ENCODE results near the gene E4F1.

Gene E4F1

GRCh38 chr16:2207872-2208271 is 15.5 kb upstream of the E4F1 start:
- no peak for DNase-seq

- DNase-seq: no peak
Observed at GRCh38 chr16:2208308-2208707, 15.1 kb upstream of the E4F1 start.

DNA sequence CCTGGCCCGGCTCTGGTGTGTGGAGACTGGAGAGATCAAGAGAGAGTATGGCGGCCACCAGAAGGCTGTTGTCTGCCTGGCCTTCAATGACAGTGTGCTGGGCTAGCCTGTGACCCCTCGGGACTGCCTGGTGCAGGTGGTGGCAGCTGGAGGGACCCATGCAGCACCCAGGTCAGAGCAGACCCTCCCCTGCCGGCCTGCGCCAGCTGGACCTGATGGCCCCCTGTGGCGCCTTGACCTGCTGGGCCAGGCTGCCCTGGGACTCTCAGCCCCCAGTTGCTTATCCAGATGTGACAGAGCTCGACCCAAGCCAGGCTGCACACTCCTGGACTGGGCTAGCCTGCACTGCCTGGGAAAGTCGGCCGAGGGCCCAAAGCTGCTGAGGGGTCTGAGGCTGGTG is 14.6 kb upstream of the E4F1 start:
- no peak for DNase-seq

- no peak for DNase-seq
Observed at GRCh38 chr16:2209258-2210008, 14.0 kb upstream of the E4F1 start.

DNA sequence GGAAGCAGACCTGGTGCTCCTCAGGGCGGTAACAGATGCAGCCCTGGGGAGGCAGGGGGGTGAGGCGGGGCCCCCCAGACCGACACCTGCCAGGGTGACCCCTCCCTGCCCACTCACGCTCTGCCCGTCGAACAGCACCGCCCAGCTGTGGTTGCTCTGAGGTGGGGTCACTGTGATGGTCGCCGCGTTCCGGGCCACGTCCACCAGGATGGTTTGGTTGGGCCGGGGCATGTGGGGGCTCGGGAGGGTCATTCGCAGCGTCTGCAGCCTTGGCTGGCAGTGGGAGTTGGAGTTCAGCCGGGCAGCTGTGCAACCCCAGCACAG is 13.4 kb upstream of the E4F1 start:
- no peak for DNase-seq

GRCh38 chr16:2210386-2211365 is 12.7 kb upstream of the E4F1 start, which contains the start of gene BRICD5:
Gene BRICD5 (minus strand): TSS chr16:2210863. CDS start chr16:2210833, 30 bp downstream.
- no peak for DNase-seq

DNA sequence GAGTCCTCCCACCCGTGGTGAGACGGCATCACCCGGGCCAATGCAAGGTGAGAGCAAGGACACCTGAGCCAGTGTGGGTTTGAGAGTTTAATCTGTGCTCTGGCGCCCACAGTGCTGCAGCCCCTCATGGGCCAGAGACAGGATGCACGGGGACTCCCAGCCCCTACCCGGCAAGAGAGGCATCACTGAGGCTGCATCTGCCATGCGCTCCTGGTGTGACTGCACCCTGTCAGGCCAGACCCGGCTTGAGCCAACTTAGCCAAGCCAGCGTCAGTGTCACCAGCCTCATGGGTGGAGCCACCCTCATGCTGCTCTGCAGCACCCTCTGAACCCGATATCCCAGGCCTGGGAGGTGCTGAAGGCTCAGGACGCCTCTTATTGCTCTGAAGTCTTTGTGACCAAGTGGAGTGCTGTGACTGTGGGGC is 11.5 kb upstream of the E4F1 start:
- DNase-seq: no peak

DNA sequence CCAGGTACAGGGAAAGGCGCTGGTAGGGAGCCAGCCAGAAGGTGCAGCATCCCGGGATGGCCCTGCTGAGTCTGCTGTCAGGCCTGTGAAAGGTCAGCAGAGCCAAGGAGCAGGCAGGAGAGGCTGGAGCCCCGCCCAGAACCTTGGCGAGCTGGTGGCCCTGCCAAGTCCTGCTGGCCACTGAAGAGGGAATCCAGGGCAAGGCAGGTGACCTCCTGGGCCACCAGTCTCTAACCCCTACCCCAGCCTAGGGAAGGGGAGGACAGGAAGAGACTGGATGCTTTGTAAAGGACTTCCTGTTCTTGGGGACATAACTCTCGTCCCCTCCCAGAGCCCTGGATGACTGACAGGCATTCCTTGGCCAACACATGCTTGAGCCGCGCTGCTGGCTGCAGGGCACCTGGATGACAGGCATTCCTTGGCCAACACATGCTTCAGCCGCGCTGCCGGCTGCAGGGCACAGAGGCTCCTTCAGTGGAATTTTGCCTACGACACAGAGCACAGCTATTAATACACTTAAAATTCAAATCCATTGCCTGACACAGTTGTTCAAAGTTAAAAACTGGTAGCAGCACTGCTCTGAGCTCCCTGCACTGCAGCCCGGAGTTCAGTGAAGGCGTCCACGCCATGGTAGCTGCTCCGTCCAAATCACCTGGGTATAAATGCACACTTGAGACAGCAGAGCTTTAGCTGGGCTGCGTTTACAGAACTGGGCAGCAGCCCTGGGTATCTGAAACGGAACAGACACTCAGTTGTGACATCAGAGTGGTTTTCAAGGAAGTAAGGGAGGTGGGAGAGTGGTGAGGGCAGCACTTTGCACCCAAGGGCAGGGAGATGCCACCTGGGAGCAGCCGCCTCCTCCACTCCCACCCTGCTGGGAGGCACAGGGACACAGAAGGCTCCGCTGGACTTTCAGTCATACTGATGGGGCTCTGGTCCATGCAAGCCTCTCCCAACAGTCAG is 10.7 kb upstream of the E4F1 start:
- no peak for DNase-seq

GRCh38 chr16:2213817-2214718 is 9.3 kb upstream of the E4F1 start:
- no peak for DNase-seq

- no peak for DNase-seq
Observed at GRCh38 chr16:2214719-2214968, 8.7 kb upstream of the E4F1 start, which contains the start of gene PGP. Gene PGP (minus strand): TSS chr16:2214840. CDS start chr16:2214777, 63 bp downstream.

DNA sequence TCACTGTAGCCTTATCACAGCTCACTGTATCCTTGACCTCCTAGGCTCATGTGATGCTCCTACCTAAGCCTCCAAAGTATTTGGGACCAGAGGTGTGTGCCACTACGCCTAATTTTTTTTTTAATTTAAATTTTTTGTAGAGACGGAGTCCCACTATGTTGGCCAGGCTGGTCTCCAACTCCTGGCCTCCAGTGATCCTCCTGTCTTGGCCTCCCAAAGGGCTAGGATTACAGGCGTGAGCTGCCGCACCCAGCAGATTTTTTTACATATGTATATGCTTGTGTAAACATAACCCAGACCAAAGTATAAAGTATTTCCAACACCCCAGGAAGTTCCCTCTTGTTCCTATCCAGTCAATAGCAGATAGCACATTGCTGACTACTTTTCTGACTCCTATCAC is 7.1 kb upstream of the E4F1 start:
- no peak for DNase-seq

- DNase-seq: peak in 1 of 2 donors; percentile 18
Observed at GRCh38 chr16:2223942-2224486, 623 bp downstream of the E4F1 start.

DNA sequence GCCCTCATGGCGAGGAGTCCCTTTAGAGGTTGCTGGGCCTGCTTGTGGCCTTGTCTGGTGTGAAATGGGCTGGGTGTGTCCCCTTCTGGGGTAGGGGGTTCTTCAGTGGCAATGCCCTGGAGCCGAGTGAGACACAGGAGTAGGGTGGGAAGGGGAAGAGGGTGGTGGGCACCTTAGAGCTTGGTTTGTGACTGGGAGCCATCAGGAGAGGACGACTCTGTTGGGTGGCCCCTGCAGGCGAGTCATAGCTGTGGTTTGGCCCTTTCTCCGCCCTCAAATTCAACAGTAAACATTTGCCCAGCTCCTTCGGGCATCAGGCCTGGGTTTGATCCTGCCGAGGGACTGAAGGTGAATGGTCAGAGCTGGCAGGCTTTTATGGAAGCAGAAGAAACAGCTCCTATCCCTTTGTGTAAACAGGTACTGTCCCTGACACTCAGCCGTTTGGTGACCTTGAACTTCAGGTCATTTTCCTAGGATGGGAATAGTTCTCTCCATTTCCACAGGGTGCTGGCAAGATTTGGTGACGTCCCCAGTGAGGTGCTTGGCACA is 2.9 kb downstream of the E4F1 start:
- DNase-seq: no peak

DNA sequence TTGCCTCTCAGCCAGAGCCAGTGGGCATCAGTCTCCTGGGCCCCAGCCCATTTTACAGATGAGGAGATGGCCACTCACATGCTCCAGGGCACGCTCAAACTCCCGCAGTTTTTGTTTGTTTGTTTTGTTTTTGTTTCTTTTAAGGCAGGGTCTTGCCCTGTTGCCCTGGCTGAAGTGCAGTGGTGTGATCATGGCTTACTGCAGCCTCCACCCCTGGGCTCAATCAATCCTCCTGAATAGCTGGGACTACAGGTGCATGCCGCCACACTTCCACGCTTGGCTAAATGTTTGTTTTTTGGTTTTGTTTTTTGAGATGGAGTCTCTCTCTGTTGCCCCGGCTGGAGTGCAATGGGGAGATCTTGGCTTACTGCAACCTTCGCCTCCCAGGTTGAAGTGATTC is 3.5 kb downstream of the E4F1 start:
- no peak for DNase-seq

DNA sequence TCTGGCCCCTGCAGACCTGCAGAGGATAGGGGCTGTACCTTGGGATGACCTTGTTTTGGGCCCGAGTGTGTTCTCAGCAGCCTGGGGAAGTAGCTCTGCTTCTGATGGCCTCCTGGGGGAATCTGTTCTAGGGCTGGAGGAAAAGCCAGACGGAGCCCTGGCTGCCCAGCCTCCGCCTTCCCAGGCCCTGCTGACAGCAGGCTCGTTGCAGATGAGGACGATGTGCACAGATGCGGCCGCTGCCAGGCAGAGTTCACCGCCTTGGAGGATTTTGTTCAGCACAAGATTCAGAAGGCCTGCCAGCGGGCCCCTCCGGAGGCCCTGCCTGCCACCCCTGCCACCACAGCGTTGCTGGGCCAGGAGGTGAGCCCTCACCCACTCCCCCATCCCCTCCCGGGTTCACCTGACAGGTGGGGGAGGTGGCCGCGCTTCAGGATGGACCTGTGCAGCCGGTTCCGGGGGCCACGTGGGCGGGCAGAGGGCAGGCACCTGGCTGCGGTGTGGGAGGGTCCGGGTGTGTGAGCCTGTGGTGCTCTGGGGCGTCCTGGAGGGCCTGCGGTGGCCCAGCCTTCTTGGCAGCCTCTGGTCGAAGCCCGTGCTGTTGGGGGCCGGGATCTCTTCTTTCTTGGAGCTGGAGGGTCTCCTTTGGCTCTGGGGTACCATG is 4.9 kb downstream of the E4F1 start:
- no peak for DNase-seq

GRCh38 chr16:2229091-2229490 is 5.7 kb downstream of the E4F1 start:
- DNase-seq: no peak

DNA sequence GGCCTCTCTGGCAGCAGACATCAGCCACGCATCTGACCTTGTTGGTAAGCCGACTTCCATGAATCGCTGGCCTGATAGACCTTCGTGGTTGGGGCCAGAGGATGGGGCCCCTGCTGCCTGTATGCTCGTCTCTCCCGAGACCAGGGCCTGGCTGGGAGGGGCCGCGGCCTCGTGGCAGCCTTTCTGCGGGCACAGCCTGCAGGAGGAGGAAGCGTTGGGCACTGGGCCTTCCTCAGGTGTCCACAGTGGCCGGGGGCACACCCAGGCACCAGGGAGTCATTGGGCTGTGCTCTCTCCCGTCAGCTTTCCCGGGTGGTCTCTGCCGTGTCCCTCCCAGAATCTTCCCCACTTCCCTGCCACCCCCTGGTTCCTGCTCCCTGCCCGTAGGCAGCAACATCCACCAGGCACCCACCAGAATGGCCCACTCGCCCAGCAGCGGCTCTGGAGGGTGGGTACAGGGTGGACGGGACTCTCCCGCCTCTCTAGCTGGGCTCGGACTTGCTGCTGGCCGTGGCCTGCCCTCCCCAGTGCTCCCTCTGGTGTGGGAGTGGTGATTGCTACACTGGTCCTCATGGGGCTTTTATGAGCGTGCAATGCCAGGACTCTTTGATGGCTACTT is 6.3 kb downstream of the E4F1 start:
- no peak for DNase-seq

GRCh38 chr16:2230376-2230775 is 7.0 kb downstream of the E4F1 start:
- DNase-seq: no peak

GRCh38 chr16:2231016-2231931 is 7.9 kb downstream of the E4F1 start:
- no peak for DNase-seq
